GM21737 (cell line): Measurements from ENCODE around the gene MTOR.
A peak's percentile ranks its signal among the peaks of the same experiment; 100 is the strongest.
"Not testable (repeated sequence)": the region's sequence is repeated elsewhere in the genome, so short reads cannot be mapped to it uniquely, and the experiment has no call there.

Experiments used
- ATAC-seq: cut with Tn5 transposase; IDR thresholded peaks from one replicate; pipeline ENCODE4 v1.9.1; 2021; ENCODE audit warnings: mild to moderate bottlenecking, moderate library complexity; ENCODE audit not compliant: unreplicated experiment

Gene MTOR

GRCh38 chr1:11125931-11126330 lies 136.4 kb downstream of the MTOR start:
- ATAC-seq, result no peak

GRCh38 chr1:11124965-11125364 lies 137.4 kb downstream of the MTOR start:
- ATAC-seq, result no peak

GRCh38 chr1:11116318-11116717 lies 146.0 kb downstream of the MTOR start:
- ATAC-seq, result no peak

GRCh38 chr1:11114966-11115365 lies 147.4 kb downstream of the MTOR start:
- ATAC-seq, result no peak

GRCh38 chr1:11109047-11109760 lies 153.1 kb downstream of the MTOR start:
- ATAC-seq, result no peak

- ATAC-seq, result no peak
Observed at GRCh38 chr1:11107599-11107998, 154.8 kb downstream of the MTOR start.

- no peak for ATAC-seq
Observed at GRCh38 chr1:11105586-11105985, 156.8 kb downstream of the MTOR start.

- ATAC-seq, result no peak
Observed at GRCh38 chr1:11101347-11101746, 161.0 kb downstream of the MTOR start.

GRCh38 chr1:11100806-11101205 lies 161.5 kb downstream of the MTOR start:
- ATAC-seq, result not testable (repeated sequence)

- no peak for ATAC-seq
Observed at GRCh38 chr1:11100149-11100493, 162.2 kb downstream of the MTOR start.

GRCh38 chr1:11099310-11100148 lies 162.8 kb downstream of the MTOR start, which contains the start of gene EXOSC10:
Gene EXOSC10 (minus strand): TSS chr1:11099869. CDS start chr1:11099831, 38 bp downstream.
- peak; percentile 88 for ATAC-seq

- ATAC-seq, result no peak
Observed at GRCh38 chr1:11098931-11099309, 163.4 kb downstream of the MTOR start.

- not testable (repeated sequence) for ATAC-seq
Observed at GRCh38 chr1:11083784-11084183, 178.6 kb downstream of the MTOR start.

- ATAC-seq, result no peak
Observed at GRCh38 chr1:11080931-11081330, 181.4 kb downstream of the MTOR start.

- no peak for ATAC-seq
Observed at GRCh38 chr1:11078631-11079030, 183.7 kb downstream of the MTOR start.

- ATAC-seq, result not testable (repeated sequence)
Observed at GRCh38 chr1:11073398-11073797, 189.0 kb downstream of the MTOR start.

GRCh38 chr1:11072216-11072917 lies 190.0 kb downstream of the MTOR start:
- no peak for ATAC-seq

GRCh38 chr1:11071463-11072215 lies 190.7 kb downstream of the MTOR start:
- ATAC-seq, result no peak

- no peak for ATAC-seq
Observed at GRCh38 chr1:11070876-11071275, 191.5 kb downstream of the MTOR start.

GRCh38 chr1:11068600-11069473 lies 193.5 kb downstream of the MTOR start:
- no peak for ATAC-seq
